HepG2 (cell line): ENCODE results near the gene VMO1. TPM values are rescaled to one million over a fixed set of nuclear protein-coding genes. Genes with fewer than 3 reads are reported as not detected.

Source experiments
- ARID2 ChIP-seq: sonication (generic); formaldehyde crosslinking; IDR thresholded peaks from 2 replicates; pipeline ENCODE4 v1.8.1; 2022; ENCODE audit warnings: mild to moderate bottlenecking, missing genetic modification reagents, borderline replicate concordance
- CENPX ChIP-seq: sonication (generic); formaldehyde crosslinking; IDR thresholded peaks from 2 replicates; pipeline ENCODE4 v1.9.0; 2021; ENCODE audit warnings: mild to moderate bottlenecking, missing genetic modification reagents, moderate library complexity
- ESRRA ChIP-seq: sonication (generic); formaldehyde crosslinking; IDR thresholded peaks from 2 replicates; pipeline ENCODE4 v1.5.1; 2020; ENCODE audit warnings: mild to moderate bottlenecking, low read depth, missing genetic modification reagents
- FOXC1 ChIP-seq: sonication (generic); formaldehyde crosslinking; IDR thresholded peaks from 2 replicates; pipeline ENCODE4 v1.8.0; 2022; ENCODE audit warnings: mild to moderate bottlenecking, missing genetic modification reagents, borderline replicate concordance
- MTA3 ChIP-seq: sonication (generic); formaldehyde crosslinking; IDR thresholded peaks from 2 replicates; pipeline ENCODE4 v1.4.0; 2020; ENCODE audit warnings: missing genetic modification reagents
- NFRKB ChIP-seq: fragments of 450-650 bp; IDR thresholded peaks from 2 replicates; pipeline ENCODE4 v1.6.1; 2017
- NR2F2 ChIP-seq: IDR thresholded peaks from 2 replicates; pipeline ENCODE4 v1.6.1; 2012; ENCODE audit warnings: low read depth, inconsistent platforms, borderline replicate concordance
- TCF12 ChIP-seq, 2 experiments: fragments of 450-650 bp in 1 of 2; sonication (generic) in 1 of 2; formaldehyde crosslinking in 1 of 2; IDR thresholded peaks; 2 replicates each; pipeline versions ENCODE4 v1.6.1 to v1.8.0; 2017 to 2022; ENCODE audit warnings: antibody characterized with exemption in 1 of 2, mild to moderate bottlenecking in 1 of 2, missing genetic modification reagents in 1 of 2, moderate library complexity in 1 of 2
- TSC22D2 ChIP-seq: sonication (generic); formaldehyde crosslinking; IDR thresholded peaks from 2 replicates; pipeline ENCODE4 v1.5.1; 2020; ENCODE audit warnings: missing genetic modification reagents, mild to moderate bottlenecking, borderline replicate concordance
- ZBTB38 ChIP-seq: sonication (generic); formaldehyde crosslinking; IDR thresholded peaks from 2 replicates; pipeline ENCODE4 v1.5.1; 2020; ENCODE audit warnings: mild to moderate bottlenecking, missing genetic modification reagents
- ZFP36L1 ChIP-seq: sonication (generic); formaldehyde crosslinking; IDR thresholded peaks from 2 replicates; pipeline ENCODE4 v1.8.0; 2022; ENCODE audit warnings: mild to moderate bottlenecking, missing genetic modification reagents, moderate library complexity
- ZNF772 ChIP-seq: sonication (generic); formaldehyde crosslinking; IDR thresholded peaks from 2 replicates; pipeline ENCODE4 v1.5.0; 2020; ENCODE audit warnings: mild to moderate bottlenecking, missing genetic modification reagents
- polyA plus RNA-seq, 8 experiments: library from polyadenylated mRNA; depleted of rRNA in 3 of 8; stranded (reverse) in 7 of 8; unstranded in 1 of 8; fragments of >200 nt; fragmentation: Illumina TruSeq in 4 of 8; extraction: Trizol in 4 of 8; gene quantifications; 2 replicates each; pipeline versions ENCODE4 v1.2.1 to v1.2.3, GENCODE V29; 2011 to 2016; ENCODE audit warnings: low read depth in 4 of 8, missing spikeins in 1 of 8, mixed read lengths in 1 of 8; ENCODE audit not compliant: insufficient read depth in 1 of 8
- total RNA-seq, 5 experiments: library from RNA; depleted of rRNA; stranded (reverse); fragments of >200 nt; fragmentation: Illumina TruSeq; extraction: Trizol; gene quantifications; 2 replicates each; pipeline ENCODE4 v1.2.3, GENCODE V29; 2016; ENCODE audit warnings: low read depth in 1 of 5
- TF ChIP-seq, protein P1 (sequence below): sonication (generic); formaldehyde crosslinking; IDR thresholded peaks from 2 replicates; pipeline ENCODE4 v1.4.0; 2020; ENCODE audit warnings: mild to moderate bottlenecking, missing genetic modification reagents
- TF ChIP-seq, protein P2 (sequence below): sonication (generic); formaldehyde crosslinking; IDR thresholded peaks from 2 replicates; pipeline ENCODE4 v1.4.0; 2020; ENCODE audit warnings: missing genetic modification reagents, mild to moderate bottlenecking, borderline replicate concordance
- TF ChIP-seq, protein P3 (sequence below): IDR thresholded peaks from 2 replicates; pipeline ENCODE4 v1.6.1; 2016; ENCODE audit warnings: low read depth, control low read depth
- TF ChIP-seq, protein P4 (sequence below): IDR thresholded peaks from 2 replicates; pipeline ENCODE4 v1.6.1; 2016; ENCODE audit warnings: missing genetic modification reagents, missing compliant biosample characterization
- TF ChIP-seq, protein P5 (sequence below): sonication (generic); formaldehyde crosslinking; IDR thresholded peaks from 2 replicates; pipeline ENCODE4 v1.5.1; 2020; ENCODE audit warnings: mild to moderate bottlenecking, missing genetic modification reagents, borderline replicate concordance
- TF ChIP-seq, protein P6 (sequence below): sonication (generic); formaldehyde crosslinking; IDR thresholded peaks from 2 replicates; pipeline ENCODE4 v1.4.0; 2020; ENCODE audit warnings: missing genetic modification reagents

Gene VMO1
- total and polyA plus RNA-seq, 2 of the 13 experiments (the other 11 are each of a cell fraction or from before 2014, with no cell fraction given) = not detected

DNA sequence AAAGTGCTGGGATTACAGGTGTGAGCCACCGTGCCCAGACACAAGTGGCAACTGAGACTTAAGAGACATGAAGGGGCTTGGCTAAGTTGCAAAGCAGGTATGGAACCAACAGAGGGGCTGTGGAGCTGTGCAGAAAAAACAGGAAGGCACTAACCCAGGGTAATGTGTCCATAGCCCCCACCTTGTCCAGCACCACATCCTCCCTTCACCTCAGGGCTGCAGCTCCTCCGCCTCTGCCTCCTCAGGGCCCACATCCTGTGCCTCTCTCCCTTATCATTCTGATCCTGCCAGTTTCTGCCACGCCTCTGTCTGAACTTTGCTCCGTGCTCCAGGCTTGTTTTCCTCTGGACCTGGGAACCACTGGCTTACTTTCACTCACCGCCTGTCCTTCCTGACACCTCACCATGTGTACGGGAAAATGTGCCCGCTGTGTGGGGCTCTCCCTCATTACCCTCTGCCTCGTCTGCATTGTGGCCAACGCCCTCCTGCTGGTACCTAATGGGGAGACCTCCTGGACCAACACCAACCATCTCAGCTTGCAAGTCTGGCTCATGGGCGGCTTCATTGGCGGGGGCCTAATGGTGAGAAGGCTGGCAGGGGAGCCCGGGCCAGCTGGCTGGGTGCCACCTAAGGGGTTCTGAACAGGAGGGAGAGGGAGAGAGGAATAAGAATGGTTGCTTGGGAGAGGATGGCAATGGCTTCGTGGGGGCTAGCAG is 14.5 kb downstream of the VMO1 start, which contains the start of gene TM4SF5 (continued):
- TF ChIP-seq, protein P1, sequence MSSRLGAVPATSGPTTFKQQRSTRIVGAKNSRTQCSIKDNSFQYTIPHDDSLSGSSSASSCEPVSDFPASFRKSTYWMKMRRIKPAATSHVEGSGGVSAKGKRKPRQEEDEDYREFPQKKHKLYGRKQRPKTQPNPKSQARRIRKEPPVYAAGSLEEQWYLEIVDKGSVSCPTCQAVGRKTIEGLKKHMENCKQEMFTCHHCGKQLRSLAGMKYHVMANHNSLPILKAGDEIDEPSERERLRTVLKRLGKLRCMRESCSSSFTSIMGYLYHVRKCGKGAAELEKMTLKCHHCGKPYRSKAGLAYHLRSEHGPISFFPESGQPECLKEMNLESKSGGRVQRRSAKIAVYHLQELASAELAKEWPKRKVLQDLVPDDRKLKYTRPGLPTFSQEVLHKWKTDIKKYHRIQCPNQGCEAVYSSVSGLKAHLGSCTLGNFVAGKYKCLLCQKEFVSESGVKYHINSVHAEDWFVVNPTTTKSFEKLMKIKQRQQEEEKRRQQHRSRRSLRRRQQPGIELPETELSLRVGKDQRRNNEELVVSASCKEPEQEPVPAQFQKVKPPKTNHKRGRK (CRISPR knock-in tag) = peak; percentile 77; the same call in 1 of the 2 replicates
- TF ChIP-seq NFRKB = no peak
- TF ChIP-seq FOXC1 (CRISPR knock-in tag) = peak; percentile 70; the same call in 1 of the 2 replicates
- TF ChIP-seq ESRRA (CRISPR knock-in tag) = peak; percentile 40; the same call in 1 of the 2 replicates
- TF ChIP-seq ZNF772 (CRISPR knock-in tag) = peak; percentile 89
- TF ChIP-seq, protein P2, sequence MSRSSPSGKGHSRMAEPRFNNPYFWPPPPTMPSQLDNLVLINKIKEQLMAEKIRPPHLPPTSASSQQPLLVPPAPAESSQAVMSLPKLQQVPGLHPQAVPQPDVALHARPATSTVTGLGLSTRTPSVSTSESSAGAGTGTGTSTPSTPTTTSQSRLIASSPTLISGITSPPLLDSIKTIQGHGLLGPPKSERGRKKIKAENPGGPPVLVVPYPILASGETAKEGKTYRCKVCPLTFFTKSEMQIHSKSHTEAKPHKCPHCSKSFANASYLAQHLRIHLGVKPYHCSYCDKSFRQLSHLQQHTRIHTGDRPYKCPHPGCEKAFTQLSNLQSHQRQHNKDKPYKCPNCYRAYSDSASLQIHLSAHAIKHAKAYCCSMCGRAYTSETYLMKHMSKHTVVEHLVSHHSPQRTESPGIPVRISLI = peak; percentile 56; the same call in 1 of the 2 replicates
- TF ChIP-seq, protein P3, sequence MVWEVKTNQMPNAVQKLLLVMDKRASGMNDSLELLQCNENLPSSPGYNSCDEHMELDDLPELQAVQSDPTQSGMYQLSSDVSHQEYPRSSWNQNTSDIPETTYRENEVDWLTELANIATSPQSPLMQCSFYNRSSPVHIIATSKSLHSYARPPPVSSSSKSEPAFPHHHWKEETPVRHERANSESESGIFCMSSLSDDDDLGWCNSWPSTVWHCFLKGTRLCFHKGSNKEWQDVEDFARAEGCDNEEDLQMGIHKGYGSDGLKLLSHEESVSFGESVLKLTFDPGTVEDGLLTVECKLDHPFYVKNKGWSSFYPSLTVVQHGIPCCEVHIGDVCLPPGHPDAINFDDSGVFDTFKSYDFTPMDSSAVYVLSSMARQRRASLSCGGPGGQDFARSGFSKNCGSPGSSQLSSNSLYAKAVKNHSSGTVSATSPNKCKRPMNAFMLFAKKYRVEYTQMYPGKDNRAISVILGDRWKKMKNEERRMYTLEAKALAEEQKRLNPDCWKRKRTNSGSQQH = peak; percentile 82; the same call in 1 of the 2 replicates
- no peak for TF ChIP-seq CENPX (CRISPR knock-in tag)
- peak; percentile 88 for TF ChIP-seq ZFP36L1
- TF ChIP-seq, protein P4, sequence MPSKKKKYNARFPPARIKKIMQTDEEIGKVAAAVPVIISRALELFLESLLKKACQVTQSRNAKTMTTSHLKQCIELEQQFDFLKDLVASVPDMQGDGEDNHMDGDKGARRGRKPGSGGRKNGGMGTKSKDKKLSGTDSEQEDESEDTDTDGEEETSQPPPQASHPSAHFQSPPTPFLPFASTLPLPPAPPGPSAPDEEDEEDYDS = peak; percentile 92
- TF ChIP-seq, protein P5, sequence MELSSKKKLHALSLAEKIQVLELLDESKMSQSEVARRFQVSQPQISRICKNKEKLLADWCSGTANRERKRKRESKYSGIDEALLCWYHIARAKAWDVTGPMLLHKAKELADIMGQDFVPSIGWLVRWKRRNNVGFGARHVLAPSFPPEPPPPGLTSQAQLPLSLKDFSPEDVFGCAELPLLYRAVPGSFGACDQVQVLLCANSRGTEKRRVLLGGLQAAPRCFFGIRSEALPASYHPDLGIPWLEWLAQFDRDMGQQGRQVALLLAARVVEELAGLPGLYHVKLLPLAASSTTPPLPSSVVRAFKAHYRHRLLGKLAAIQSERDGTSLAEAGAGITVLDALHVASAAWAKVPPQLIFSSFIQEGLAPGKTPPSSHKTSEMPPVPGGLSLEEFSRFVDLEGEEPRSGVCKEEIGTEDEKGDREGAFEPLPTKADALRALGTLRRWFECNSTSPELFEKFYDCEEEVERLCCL = no peak
- TF ChIP-seq MTA3 (CRISPR knock-in tag) = no peak
- TF ChIP-seq NR2F2 = no peak
- TF ChIP-seq, protein P6, sequence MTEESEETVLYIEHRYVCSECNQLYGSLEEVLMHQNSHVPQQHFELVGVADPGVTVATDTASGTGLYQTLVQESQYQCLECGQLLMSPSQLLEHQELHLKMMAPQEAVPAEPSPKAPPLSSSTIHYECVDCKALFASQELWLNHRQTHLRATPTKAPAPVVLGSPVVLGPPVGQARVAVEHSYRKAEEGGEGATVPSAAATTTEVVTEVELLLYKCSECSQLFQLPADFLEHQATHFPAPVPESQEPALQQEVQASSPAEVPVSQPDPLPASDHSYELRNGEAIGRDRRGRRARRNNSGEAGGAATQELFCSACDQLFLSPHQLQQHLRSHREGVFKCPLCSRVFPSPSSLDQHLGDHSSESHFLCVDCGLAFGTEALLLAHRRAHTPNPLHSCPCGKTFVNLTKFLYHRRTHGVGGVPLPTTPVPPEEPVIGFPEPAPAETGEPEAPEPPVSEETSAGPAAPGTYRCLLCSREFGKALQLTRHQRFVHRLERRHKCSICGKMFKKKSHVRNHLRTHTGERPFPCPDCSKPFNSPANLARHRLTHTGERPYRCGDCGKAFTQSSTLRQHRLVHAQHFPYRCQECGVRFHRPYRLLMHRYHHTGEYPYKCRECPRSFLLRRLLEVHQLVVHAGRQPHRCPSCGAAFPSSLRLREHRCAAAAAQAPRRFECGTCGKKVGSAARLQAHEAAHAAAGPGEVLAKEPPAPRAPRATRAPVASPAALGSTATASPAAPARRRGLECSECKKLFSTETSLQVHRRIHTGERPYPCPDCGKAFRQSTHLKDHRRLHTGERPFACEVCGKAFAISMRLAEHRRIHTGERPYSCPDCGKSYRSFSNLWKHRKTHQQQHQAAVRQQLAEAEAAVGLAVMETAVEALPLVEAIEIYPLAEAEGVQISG = peak; percentile 79
- TF ChIP-seq TCF12 (IDR thresholded peaks at IDR 0.05) = no peak
- no peak; the same call in 1 of the 2 replicates for TF ChIP-seq TCF12 (CRISPR knock-in tag; IDR thresholded peaks at IDR 0.05)
- no peak; the same call in none of the 2 replicates for TF ChIP-seq ZBTB38 (CRISPR knock-in tag)
- peak; percentile 96 for TF ChIP-seq ARID2 (CRISPR knock-in tag)
- 0 out of 2 replicates have a peak, but pooled peaks have one; percentile 47 for TF ChIP-seq TSC22D2 (CRISPR knock-in tag)
